ENCODE measurements around the gene TNFRSF1A. TPM values are rescaled to one million over a fixed set of nuclear protein-coding genes. Genes with fewer than 3 reads are reported as not detected.

TNFRSF1A gene
- polyA plus RNA-seq, 1 donor from 2014 or later: 4.5 TPM

DNA sequence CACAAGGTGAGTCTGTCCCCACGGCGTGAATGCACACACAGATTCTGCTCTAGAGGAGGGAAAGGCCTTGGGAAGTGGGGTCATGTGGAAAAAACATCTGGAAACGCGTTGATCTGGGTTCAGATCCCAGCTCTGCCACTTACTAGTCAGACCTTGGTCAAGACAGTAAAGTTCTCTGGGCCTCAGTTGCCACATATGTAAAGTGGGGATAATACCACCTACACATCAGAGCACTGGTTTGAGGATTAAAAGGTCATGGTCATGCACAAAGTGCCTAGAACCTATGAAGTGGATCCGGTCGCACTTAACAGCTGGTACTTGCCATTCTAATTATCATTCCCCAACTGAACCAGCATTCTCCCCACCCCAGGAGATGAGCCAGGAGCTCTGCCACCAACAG lies 26.7 kb downstream of the TNFRSF1A start:
- Histone ChIP-seq H4K20me1 (ENCODE audit: insufficient read depth) (no peaks in the 10 kb centered on the region), H3K4me3 (ENCODE audit: low read length) (no peak overlapping the region), H3K9ac (ENCODE audit: low read length) (no peak overlapping the region), H3K27ac (ENCODE audit: low read length) (no peak overlapping the region), H3F3A (ENCODE audit: insufficient read depth, low read length, poor library complexity, severe bottlenecking) (no peaks in the 10 kb centered on the region), H3K9me2 (ENCODE audit: insufficient read depth, low read length) (no peaks in the 10 kb centered on the region), H3K79me2 (replicated peaks; ENCODE audit: insufficient read depth, low read length) (no peaks in the 10 kb centered on the region), H3K4me2 (ENCODE audit: low read length) (no peak overlapping the region), H2AFZ (ENCODE audit: low read depth, low read length) (no peak overlapping the region), H3K36me3 (ENCODE audit: insufficient read depth, low read length) (no peaks in the 10 kb centered on the region), H3K9me3 (ENCODE audit: low read length) (no peaks in the 10 kb centered on the region), H3K27me3 (ENCODE audit: insufficient read depth, low read depth, low read length) (peaks cover 12% of the 10 kb centered on the region)
- no peak for TF ChIP-seq RAD21 (conservative IDR thresholded peaks at IDR 0.05)
- no peak for TF ChIP-seq POLR2AphosphoS5 (IDR thresholded peaks at IDR 0.05)
- TF ChIP-seq EP300 (conservative IDR thresholded peaks at IDR 0.05; ENCODE audit: poor library complexity, severe bottlenecking): no peak
- no peak for TF ChIP-seq EZH2 (IDR thresholded peaks at IDR 0.05; ENCODE audit: borderline replicate concordance, insufficient read depth, low read length, poor library complexity, severe bottlenecking)
- no peak for TF ChIP-seq SMC3 (conservative IDR thresholded peaks at IDR 0.05; ENCODE audit: poor library complexity)
- TF ChIP-seq, protein P1, sequence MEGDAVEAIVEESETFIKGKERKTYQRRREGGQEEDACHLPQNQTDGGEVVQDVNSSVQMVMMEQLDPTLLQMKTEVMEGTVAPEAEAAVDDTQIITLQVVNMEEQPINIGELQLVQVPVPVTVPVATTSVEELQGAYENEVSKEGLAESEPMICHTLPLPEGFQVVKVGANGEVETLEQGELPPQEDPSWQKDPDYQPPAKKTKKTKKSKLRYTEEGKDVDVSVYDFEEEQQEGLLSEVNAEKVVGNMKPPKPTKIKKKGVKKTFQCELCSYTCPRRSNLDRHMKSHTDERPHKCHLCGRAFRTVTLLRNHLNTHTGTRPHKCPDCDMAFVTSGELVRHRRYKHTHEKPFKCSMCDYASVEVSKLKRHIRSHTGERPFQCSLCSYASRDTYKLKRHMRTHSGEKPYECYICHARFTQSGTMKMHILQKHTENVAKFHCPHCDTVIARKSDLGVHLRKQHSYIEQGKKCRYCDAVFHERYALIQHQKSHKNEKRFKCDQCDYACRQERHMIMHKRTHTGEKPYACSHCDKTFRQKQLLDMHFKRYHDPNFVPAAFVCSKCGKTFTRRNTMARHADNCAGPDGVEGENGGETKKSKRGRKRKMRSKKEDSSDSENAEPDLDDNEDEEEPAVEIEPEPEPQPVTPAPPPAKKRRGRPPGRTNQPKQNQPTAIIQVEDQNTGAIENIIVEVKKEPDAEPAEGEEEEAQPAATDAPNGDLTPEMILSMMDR (IDR thresholded peaks at IDR 0.05; ENCODE audit: poor library complexity, severe bottlenecking): no peak
- no peak for TF ChIP-seq MXI1 (conservative IDR thresholded peaks at IDR 0.05; ENCODE audit: poor library complexity, severe bottlenecking)
- no peak for TF ChIP-seq TAF1 (IDR thresholded peaks at IDR 0.05; ENCODE audit: low read depth)

DNA sequence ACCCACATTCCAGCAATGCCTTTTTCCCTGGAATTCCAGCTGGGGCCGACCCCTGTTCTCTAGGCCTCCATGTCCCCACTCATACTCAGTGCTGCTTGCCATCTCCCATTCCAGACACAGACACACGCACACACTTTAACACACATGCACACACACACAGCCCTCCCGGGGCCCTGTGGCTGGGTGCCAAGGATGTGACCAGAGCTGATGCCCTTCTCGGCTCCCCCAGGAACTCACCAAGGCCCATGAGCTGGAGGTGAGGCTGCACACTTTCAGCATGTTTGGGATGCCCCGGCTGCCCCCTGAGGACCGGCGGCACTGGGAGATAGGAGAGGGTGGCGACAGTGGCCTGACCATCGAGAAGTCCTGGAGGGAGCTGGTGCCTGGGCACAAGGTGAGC lies 27.1 kb downstream of the TNFRSF1A start:
- Histone ChIP-seq H3K9ac (ENCODE audit: low read length) (no peak overlapping the region), H4K20me1 (ENCODE audit: insufficient read depth) (no peaks in the 10 kb centered on the region), H3K79me2 (replicated peaks; ENCODE audit: insufficient read depth, low read length) (no peaks in the 10 kb centered on the region), H3K9me3 (ENCODE audit: low read length) (no peaks in the 10 kb centered on the region), H3K27me3 (ENCODE audit: insufficient read depth, low read depth, low read length) (peaks cover 16% of the 10 kb centered on the region), H3F3A (ENCODE audit: insufficient read depth, low read length, poor library complexity, severe bottlenecking) (no peaks in the 10 kb centered on the region), H3K4me3 (ENCODE audit: low read length) (no peak overlapping the region), H3K9me2 (ENCODE audit: insufficient read depth, low read length) (no peaks in the 10 kb centered on the region), H3K36me3 (ENCODE audit: insufficient read depth, low read length) (no peaks in the 10 kb centered on the region), H2AFZ (ENCODE audit: low read depth, low read length) (no peak overlapping the region), H3K27ac (ENCODE audit: low read length) (no peak overlapping the region), H3K4me2 (ENCODE audit: low read length) (no peak overlapping the region)
- TF ChIP-seq TAF1 (IDR thresholded peaks at IDR 0.05; ENCODE audit: low read depth) (no peak), MXI1 (conservative IDR thresholded peaks at IDR 0.05; ENCODE audit: poor library complexity, severe bottlenecking) (no peak), SMC3 (conservative IDR thresholded peaks at IDR 0.05; ENCODE audit: poor library complexity) (no peak), EP300 (conservative IDR thresholded peaks at IDR 0.05; ENCODE audit: poor library complexity, severe bottlenecking) (no peak), RAD21 (conservative IDR thresholded peaks at IDR 0.05) (no peak), POLR2AphosphoS5 (IDR thresholded peaks at IDR 0.05) (no peak), EZH2 (IDR thresholded peaks at IDR 0.05; ENCODE audit: borderline replicate concordance, insufficient read depth, low read length, poor library complexity, severe bottlenecking) (no peak)
- TF ChIP-seq, protein P1 (IDR thresholded peaks at IDR 0.05; ENCODE audit: poor library complexity, severe bottlenecking): no peak
- TF ChIP-seq, protein P2, sequence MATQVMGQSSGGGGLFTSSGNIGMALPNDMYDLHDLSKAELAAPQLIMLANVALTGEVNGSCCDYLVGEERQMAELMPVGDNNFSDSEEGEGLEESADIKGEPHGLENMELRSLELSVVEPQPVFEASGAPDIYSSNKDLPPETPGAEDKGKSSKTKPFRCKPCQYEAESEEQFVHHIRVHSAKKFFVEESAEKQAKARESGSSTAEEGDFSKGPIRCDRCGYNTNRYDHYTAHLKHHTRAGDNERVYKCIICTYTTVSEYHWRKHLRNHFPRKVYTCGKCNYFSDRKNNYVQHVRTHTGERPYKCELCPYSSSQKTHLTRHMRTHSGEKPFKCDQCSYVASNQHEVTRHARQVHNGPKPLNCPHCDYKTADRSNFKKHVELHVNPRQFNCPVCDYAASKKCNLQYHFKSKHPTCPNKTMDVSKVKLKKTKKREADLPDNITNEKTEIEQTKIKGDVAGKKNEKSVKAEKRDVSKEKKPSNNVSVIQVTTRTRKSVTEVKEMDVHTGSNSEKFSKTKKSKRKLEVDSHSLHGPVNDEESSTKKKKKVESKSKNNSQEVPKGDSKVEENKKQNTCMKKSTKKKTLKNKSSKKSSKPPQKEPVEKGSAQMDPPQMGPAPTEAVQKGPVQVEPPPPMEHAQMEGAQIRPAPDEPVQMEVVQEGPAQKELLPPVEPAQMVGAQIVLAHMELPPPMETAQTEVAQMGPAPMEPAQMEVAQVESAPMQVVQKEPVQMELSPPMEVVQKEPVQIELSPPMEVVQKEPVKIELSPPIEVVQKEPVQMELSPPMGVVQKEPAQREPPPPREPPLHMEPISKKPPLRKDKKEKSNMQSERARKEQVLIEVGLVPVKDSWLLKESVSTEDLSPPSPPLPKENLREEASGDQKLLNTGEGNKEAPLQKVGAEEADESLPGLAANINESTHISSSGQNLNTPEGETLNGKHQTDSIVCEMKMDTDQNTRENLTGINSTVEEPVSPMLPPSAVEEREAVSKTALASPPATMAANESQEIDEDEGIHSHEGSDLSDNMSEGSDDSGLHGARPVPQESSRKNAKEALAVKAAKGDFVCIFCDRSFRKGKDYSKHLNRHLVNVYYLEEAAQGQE (IDR thresholded peaks at IDR 0.05; ENCODE audit: borderline replicate concordance): no peak
